ENCODE results near the gene CXorf58. TPM values are rescaled to one million over a fixed set of nuclear protein-coding genes. Genes with fewer than 3 reads are reported as not detected.
A peak's percentile ranks its signal among the peaks of the same experiment; 100 is the strongest.

Gene CXorf58
- total and polyA plus RNA-seq, 9 of the 15 experiments (the other 6 are each of a cell fraction or from before 2014, with no cell fraction given), result 0.10 to 0.27 (median 0.16) TPM; not detected in 3

DNA sequence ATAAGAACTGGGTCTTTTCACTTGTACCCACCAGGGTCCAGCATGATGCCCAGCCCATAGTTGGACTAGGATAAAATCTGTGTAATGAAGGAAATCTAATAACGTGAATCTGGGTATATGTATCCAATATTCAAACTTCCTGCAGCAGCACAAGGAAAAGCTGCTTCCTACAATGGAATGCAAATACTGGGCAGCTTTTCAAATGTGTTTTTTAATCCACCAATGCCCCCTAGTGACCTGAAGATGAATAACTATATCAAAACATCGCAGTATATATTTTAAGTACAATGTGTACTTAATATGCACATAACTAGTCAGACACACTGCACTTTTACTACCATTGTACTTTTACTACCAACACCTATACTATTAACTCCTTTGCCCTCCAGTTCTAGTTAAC lies 5.4 kb upstream of the CXorf58 start:
- ChIA-PET CTCF (ENCODE audit: low intra/inter-chr PET ratio) (interaction anchor here (0.8 to 4.0 kb wide), 6 partner anchors 92 to 1917 kb away, joined by 3 to 74 read pairs (median 18); partner anchors contain the start of gene SAT1), POLR2A (interaction anchor here (1.0 to 1.8 kb wide), 8 partner anchors 12 to 207 kb away, joined by 3 to 21 read pairs (median 4); partner anchors contain the start of gene SAT1)
- DNase-seq (ENCODE audit: extremely low read depth in 1 of 4, low spot score in 3 of 4), result peak; percentile 11 to 50 (median 15)
- Histone ChIP-seq H3K27me3 (ENCODE audit: control insufficient read depth in 2 of 2, insufficient read depth in 2 of 2, low read length in 2 of 2) (no peaks in the 10 kb centered on the region), H3K9me1 (ENCODE audit: control insufficient read depth, insufficient read depth, low read length) (no peaks in the 10 kb centered on the region), H3K4me2 (ENCODE audit: insufficient read depth, low read length) (no peak overlapping the region), H3K4me3 (no peak overlapping the region), H3K9me3 (replicated peaks; ENCODE audit: control insufficient read depth, insufficient read depth, low read depth, low read length) (no peaks in the 10 kb centered on the region), H3K27ac (ENCODE audit: extremely low read depth, low read depth, low read length) (no peak overlapping the region), H3K4me1 (replicated peaks in 1 of 2; ENCODE audit: control insufficient read depth in 2 of 2, insufficient read depth in 2 of 2, low read length in 2 of 2) (peaks cover 5 to 16% of the 10 kb centered on the region in 2 experiments; a peak in 4 of 5 replicates), H3K9ac (ENCODE audit: insufficient read depth in 1 of 2, low read depth in 2 of 2, low read length in 2 of 2) (no peak overlapping the region), H4K20me1 (replicated peaks; ENCODE audit: control insufficient read depth, insufficient read depth, low read length) (peaks cover 3% of the 10 kb centered on the region), H3K79me2 (ENCODE audit: control insufficient read depth, insufficient read depth, low read length) (peaks cover 48% of the 10 kb centered on the region), H3K36me3 (ENCODE audit: control insufficient read depth, insufficient read depth, low read length) (peaks cover 6% of the 10 kb centered on the region; the same call in 1 of the 3 replicates), H2AFZ (ENCODE audit: low read depth, low read length) (no peak overlapping the region)
- peak; percentile 75 for FAIRE-seq
- peak; percentile 62 for ATAC-seq
- in situ Hi-C loops (cut with MboI), result loop anchor here (5.0 kb wide), 3 partner anchors 120 to 210 kb away; partner anchors contain the start of gene SAT1
- WGBS (ENCODE audit: insufficient coverage, low coverage, missing lambda C conversion rate), result 0% methylated on average over 2 of the region's 2 CpGs
- intact Hi-C loops (cut with micrococcal nuclease), result loop anchor here (1.0 to 5.0 kb wide), 4 partner anchors 60 to 208 kb away; partner anchors contain the start of gene SAT1
- no TSS peak for BruUV-seq (replicated peaks)
- no peak for TF ChIP-seq GATAD2A (IDR thresholded peaks at IDR 0.05)
- peak; percentile 8; the same call in 1 of the 2 replicates for TF ChIP-seq NFIC (IDR thresholded peaks at IDR 0.05)
- peak; percentile 43 for TF ChIP-seq SMC3 (conservative IDR thresholded peaks at IDR 0.05; ENCODE audit: insufficient read depth, low read depth, low read length)
- TF ChIP-seq, protein P1, sequence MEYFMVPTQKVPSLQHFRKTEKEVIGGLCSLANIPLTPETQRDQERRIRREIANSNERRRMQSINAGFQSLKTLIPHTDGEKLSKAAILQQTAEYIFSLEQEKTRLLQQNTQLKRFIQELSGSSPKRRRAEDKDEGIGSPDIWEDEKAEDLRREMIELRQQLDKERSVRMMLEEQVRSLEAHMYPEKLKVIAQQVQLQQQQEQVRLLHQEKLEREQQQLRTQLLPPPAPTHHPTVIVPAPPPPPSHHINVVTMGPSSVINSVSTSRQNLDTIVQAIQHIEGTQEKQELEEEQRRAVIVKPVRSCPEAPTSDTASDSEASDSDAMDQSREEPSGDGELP (CRISPR knock-in tag; IDR thresholded peaks at IDR 0.05; ENCODE audit: borderline replicate concordance), result no peak
- TF ChIP-seq TCF7L2 (IDR thresholded peaks at IDR 0.05; ENCODE audit: low read depth, low read length), result no peak
- no peak for TF ChIP-seq TEAD4 (IDR thresholded peaks at IDR 0.05; ENCODE audit: low read length)
- no peak for TF ChIP-seq TEAD4 (CRISPR knock-in tag; IDR thresholded peaks at IDR 0.05; ENCODE audit: borderline replicate concordance)
- TF ChIP-seq XRCC5 (IDR thresholded peaks at IDR 0.05; ENCODE audit: low read depth, low read length), result no peak
- TF ChIP-seq MCM3 (IDR thresholded peaks at IDR 0.05), result no peak
- TF ChIP-seq, protein P2, sequence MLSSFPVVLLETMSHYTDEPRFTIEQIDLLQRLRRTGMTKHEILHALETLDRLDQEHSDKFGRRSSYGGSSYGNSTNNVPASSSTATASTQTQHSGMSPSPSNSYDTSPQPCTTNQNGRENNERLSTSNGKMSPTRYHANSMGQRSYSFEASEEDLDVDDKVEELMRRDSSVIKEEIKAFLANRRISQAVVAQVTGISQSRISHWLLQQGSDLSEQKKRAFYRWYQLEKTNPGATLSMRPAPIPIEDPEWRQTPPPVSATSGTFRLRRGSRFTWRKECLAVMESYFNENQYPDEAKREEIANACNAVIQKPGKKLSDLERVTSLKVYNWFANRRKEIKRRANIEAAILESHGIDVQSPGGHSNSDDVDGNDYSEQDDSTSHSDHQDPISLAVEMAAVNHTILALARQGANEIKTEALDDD (IDR thresholded peaks at IDR 0.05), result peak; percentile 44
- TF ChIP-seq KDM4B (IDR thresholded peaks at IDR 0.05; ENCODE audit: borderline replicate concordance in 2 of 2, low read depth in 1 of 2), result no peak
- no peak for TF ChIP-seq ZFP1 (CRISPR knock-in tag; IDR thresholded peaks at IDR 0.05)
- TF ChIP-seq, protein P3, sequence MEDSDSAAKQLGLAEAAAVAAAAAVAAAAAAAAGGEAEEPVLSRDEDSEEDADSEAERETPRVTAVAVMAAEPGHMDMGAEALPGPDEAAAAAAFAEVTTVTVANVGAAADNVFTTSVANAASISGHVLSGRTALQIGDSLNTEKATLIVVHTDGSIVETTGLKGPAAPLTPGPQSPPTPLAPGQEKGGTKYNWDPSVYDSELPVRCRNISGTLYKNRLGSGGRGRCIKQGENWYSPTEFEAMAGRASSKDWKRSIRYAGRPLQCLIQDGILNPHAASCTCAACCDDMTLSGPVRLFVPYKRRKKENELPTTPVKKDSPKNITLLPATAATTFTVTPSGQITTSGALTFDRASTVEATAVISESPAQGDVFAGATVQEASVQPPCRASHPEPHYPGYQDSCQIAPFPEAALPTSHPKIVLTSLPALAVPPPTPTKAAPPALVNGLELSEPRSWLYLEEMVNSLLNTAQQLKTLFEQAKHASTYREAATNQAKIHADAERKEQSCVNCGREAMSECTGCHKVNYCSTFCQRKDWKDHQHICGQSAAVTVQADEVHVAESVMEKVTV (CRISPR knock-in tag; IDR thresholded peaks at IDR 0.05), result 0 out of 2 replicates have a peak, but pooled peaks have one; percentile 27
- TF ChIP-seq RB1 (IDR thresholded peaks at IDR 0.05; ENCODE audit: low read depth), result no peak
- no peak for TF ChIP-seq PPARD (CRISPR knock-in tag; IDR thresholded peaks at IDR 0.05)
- no peak for TF ChIP-seq ZNF274 (IDR thresholded peaks at IDR 0.05; ENCODE audit: borderline replicate concordance, low read depth, low read length)
- no peak for TF ChIP-seq JUND (IDR thresholded peaks at IDR 0.05; ENCODE audit: borderline replicate concordance, low read depth, low read length)
- TF ChIP-seq JUND (tag; IDR thresholded peaks at IDR 0.05; ENCODE audit: borderline replicate concordance, low read depth, low read length), result 0 out of 3 replicates have a peak, but pooled peaks have one; percentile 6
- no peak for TF ChIP-seq MCM7 (IDR thresholded peaks at IDR 0.05)
- TF ChIP-seq FIP1L1 (IDR thresholded peaks at IDR 0.05; ENCODE audit: low read depth, low read length, poor library complexity, severe bottlenecking), result no peak
- TF ChIP-seq RBBP5 (IDR thresholded peaks at IDR 0.05; ENCODE audit: borderline replicate concordance, insufficient read depth, low read length, poor library complexity, severe bottlenecking), result no peak
